Ovary (tissue), 3 donors: Measurements from ENCODE around the gene SMARCA1.

Source experiments
- CTCF ChIP-seq, 3 donors: fragments of 450-650 bp in 2 of 3; fragments of 200-600 bp in 1 of 3; IDR thresholded peaks; one replicate each; pipeline versions ENCODE4 v1.5.1 to v1.8.0; 2016 to 2022; ENCODE audit warnings: antibody characterized with exemption in 3 of 3, mild to moderate bottlenecking in 1 of 3
- EP300 ChIP-seq: sonication (generic); formaldehyde crosslinking; IDR thresholded peaks from one replicate; pipeline ENCODE4 v1.6.1; 2017; ENCODE audit warnings: antibody characterized with exemption
- POLR2A ChIP-seq: fragments of 450-650 bp; IDR thresholded peaks from one replicate; pipeline ENCODE4 v1.6.1; 2017; ENCODE audit warnings: antibody characterized with exemption, mild to moderate bottlenecking, moderate library complexity
- donor health status: DM: no; HTN: no; CAD: no.

DNA sequence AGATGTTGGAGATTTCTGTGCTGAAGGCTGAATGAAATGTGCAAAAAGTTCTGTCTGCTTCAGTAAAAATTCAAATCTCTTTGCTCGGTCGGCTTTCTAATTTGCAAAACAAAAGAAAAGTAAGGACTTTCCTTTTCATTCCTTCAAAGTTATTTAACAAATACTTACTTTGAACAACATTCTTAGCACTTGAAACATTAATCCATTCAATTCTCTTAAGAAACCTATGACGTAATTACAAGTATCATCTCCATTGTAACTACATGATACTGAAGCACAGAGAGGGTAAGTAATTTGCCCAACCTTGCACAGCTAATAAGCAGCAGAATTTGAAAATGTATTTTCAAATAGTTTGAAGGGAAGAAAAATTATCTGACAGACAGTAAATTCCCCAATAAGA lies 6.9 kb downstream of the SMARCA1 start:
- no peak for TF ChIP-seq CTCF (IDR thresholded peaks at IDR 0.05)
- TF ChIP-seq POLR2A: no peak
- no peak for TF ChIP-seq EP300
